Adipocyte (in vitro differentiated cells): Measurements from ENCODE around the gene AAMP.
A peak's percentile ranks its signal among the peaks of the same experiment; 100 is the strongest.

ENCODE experiments used
- DNase-seq: peaks from one replicate; pipeline ENCODE4 v3.0.0-alpha.2; 2015; ENCODE audit warnings: low read depth
- H3K27me3 ChIP-seq: replicated peaks from 2 replicates; pipeline ENCODE4 v1.7.0; 2013; ENCODE audit warnings: mild to moderate bottlenecking, low read length, moderate library complexity; ENCODE audit not compliant: control insufficient read depth, insufficient read depth
- H3K36me3 ChIP-seq: 2 replicates; pipeline ENCODE4 v1.7.0; 2013; ENCODE audit warnings: low read length, mild to moderate bottlenecking, moderate library complexity; ENCODE audit not compliant: control insufficient read depth, insufficient read depth, severe bottlenecking
- H3K4me1 ChIP-seq: 2 replicates; pipeline ENCODE4 v1.7.0; 2013; ENCODE audit warnings: mild to moderate bottlenecking, low read length, moderate library complexity; ENCODE audit not compliant: control insufficient read depth, insufficient read depth
- H3K4me3 ChIP-seq: 2 replicates; pipeline ENCODE4 v1.7.0; 2013; ENCODE audit warnings: mild to moderate bottlenecking, low read length, moderate library complexity
- H3K9ac ChIP-seq: 2 replicates; pipeline ENCODE4 v1.7.0; 2013; ENCODE audit warnings: mild to moderate bottlenecking, low read length, moderate library complexity
- H3K9me3 ChIP-seq: 2 replicates; pipeline ENCODE4 v1.7.0; 2013; ENCODE audit warnings: mild to moderate bottlenecking, low read length, moderate library complexity; ENCODE audit not compliant: control insufficient read depth

The AAMP gene

GRCh38 chr2:218272531-218273212 is 2.7 kb upstream of the AAMP start:
- Histone ChIP-seq H3K9me3 (no peaks in the 10 kb centered on the region), H3K36me3 (peaks cover 44% of the 10 kb centered on the region), H3K27me3 (no peaks in the 10 kb centered on the region), H3K9ac (peak overlapping the region; percentile 95), H3K4me3 (peak overlapping the region; percentile 95), H3K4me1 (peaks cover 48% of the 10 kb centered on the region)
- DNase-seq, result peak; percentile 96

DNA sequence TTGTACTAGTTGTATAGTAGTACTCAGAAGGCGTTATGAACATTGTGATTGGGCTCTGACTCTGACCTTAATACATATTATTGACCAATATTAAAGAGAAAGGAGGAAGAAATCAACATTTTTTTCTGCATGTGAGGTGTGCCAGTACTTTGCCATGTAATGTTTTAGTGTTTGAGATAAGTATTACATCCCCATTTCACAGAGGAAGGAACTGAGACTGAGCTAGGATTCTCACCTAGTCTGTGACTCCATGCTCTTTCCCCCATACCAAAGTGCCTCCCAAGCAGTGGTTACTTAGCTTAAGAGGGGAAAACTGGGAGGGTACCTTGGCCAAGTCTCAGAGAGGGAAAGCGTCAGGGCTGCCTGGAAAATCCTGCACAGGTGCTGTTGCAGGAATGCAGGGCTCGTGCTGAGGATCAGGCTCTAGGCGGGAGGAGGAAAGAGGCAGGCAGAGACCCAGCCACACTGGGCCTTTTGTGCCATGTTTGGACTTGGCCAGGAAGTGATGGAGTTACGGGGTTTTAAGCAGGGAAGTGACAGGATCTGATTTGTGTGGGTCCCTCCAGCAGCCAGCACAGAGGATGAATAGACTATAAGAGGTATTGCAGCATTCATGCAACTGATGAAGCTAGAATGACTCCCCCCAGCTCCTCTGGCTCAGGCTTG is 2.1 kb upstream of the AAMP start:
- H3K4me3 ChIP-seq, result peak overlapping the region; percentile 95

GRCh38 chr2:218271487-218271797 is 1.5 kb upstream of the AAMP start:
- Histone ChIP-seq H3K9ac (peak overlapping the region; percentile 95), H3K9me3 (no peaks in the 10 kb centered on the region), H3K27me3 (no peaks in the 10 kb centered on the region), H3K4me3 (peak overlapping the region; percentile 95), H3K4me1 (peaks cover 48% of the 10 kb centered on the region), H3K36me3 (peaks cover 44% of the 10 kb centered on the region)
- no peak for DNase-seq

More for the DNA sequence above, 2.1 kb upstream of the AAMP start:
- Histone ChIP-seq H3K36me3 (peaks cover 44% of the 10 kb centered on the region), H3K4me1 (peaks cover 48% of the 10 kb centered on the region), H3K9ac (peak overlapping the region; percentile 95), H3K9me3 (no peaks in the 10 kb centered on the region), H3K27me3 (no peaks in the 10 kb centered on the region)
- DNase-seq, result peak; percentile 14

- Histone ChIP-seq H3K9me3 (no peaks in the 10 kb centered on the region), H3K4me1 (peaks cover 48% of the 10 kb centered on the region), H3K4me3 (peak overlapping the region; percentile 95), H3K27me3 (no peaks in the 10 kb centered on the region), H3K9ac (peak overlapping the region; percentile 95), H3K36me3 (peaks cover 44% of the 10 kb centered on the region)
- peak; percentile 47 for DNase-seq
These were observed 967 bp upstream of the AAMP start for GRCh38 chr2:218270721-218271486.

DNA sequence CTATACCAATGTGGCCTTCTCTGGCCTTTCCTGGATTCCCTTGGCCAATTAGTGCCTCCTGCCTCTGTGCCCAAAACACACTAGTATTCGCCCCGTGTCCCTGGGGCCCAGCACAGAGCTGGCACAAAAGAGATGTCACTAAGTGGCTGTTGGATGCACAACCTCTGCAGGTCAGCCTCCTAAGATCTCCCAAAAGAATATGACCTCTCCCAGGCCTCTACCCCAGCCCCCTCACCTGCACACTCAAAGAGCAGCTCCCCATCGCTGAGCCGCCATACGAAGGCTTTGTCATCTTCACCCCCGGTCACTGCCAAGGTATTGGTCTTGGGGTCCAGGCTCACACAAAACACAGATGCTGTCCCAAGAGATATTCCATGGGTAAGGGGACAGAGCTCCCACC is 2.7 kb downstream of the AAMP start:
- no peaks in the 10 kb centered on the region for H3K27me3 ChIP-seq
- peaks cover 29% of the 10 kb centered on the region for H3K4me1 ChIP-seq
- H3K4me3 ChIP-seq, result no peak overlapping the region
- no peak for DNase-seq
- no peaks in the 10 kb centered on the region for H3K9me3 ChIP-seq
- H3K9ac ChIP-seq, result no peak overlapping the region
- peaks cover 48% of the 10 kb centered on the region for H3K36me3 ChIP-seq

- Histone ChIP-seq H3K9ac (no peak overlapping the region), H3K4me1 (peaks cover 28% of the 10 kb centered on the region), H3K27me3 (no peaks in the 10 kb centered on the region), H3K9me3 (no peaks in the 10 kb centered on the region), H3K36me3 (peaks cover 48% of the 10 kb centered on the region), H3K4me3 (no peak overlapping the region)
- DNase-seq, result no peak
These were observed 3.5 kb downstream of the AAMP start for GRCh38 chr2:218266316-218266979.

- peaks cover 31% of the 10 kb centered on the region for H3K4me1 ChIP-seq
- no peaks in the 10 kb centered on the region for H3K9me3 ChIP-seq
- H3K27me3 ChIP-seq, result no peaks in the 10 kb centered on the region
- no peak overlapping the region for H3K4me3 ChIP-seq
- peak overlapping the region; percentile 34 for H3K9ac ChIP-seq
- DNase-seq, result no peak
- H3K36me3 ChIP-seq, result peaks cover 48% of the 10 kb centered on the region
These were observed 4.3 kb downstream of the AAMP start for GRCh38 chr2:218265626-218266025.

DNA sequence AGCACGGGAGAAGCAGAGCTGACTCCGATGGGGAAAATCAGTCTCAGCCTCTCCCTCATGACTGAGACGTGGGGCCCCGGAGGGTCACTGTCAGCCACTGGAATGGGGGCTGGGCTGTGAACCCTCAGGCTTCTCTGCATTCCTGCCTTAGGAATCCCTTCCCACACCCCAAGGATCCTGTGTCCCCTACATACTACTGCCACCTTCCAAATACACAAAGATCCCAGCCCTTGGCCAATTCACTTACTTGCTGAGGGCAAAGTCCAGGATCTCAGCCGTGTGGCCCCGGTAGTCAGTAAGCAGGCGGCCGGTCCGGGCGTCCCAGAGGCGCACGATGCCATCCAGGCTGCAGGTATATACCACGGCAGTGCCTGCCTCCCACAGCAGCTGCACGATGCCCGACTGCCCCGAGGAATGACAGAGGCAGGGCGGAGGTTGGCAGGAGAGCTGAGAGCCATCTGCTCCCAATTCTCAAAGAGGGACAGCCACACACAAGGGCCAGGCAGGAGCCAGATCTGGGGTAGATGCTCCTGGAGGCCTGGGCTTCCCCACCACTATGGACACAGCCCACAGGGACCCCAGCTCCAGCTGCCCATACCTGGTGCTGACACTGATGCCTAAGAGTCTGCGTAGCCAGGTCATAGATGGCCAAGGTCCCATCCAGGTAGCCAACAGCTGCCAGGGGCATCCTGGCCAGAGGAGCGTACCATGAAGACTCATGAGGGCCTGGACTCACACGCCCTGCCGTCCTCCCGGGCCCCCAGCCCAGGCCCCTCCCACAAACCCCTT is 5.0 kb downstream of the AAMP start:
- H3K9ac ChIP-seq, result peak overlapping the region; percentile 34
- H3K36me3 ChIP-seq, result peaks cover 48% of the 10 kb centered on the region
- H3K4me1 ChIP-seq, result peaks cover 38% of the 10 kb centered on the region
- H3K9me3 ChIP-seq, result no peaks in the 10 kb centered on the region
- no peak for DNase-seq
- H3K27me3 ChIP-seq, result no peaks in the 10 kb centered on the region
- H3K4me3 ChIP-seq, result no peak overlapping the region

GRCh38 chr2:218263817-218264641 is 5.9 kb downstream of the AAMP start:
- Histone ChIP-seq H3K4me3 (no peak overlapping the region), H3K4me1 (peaks cover 44% of the 10 kb centered on the region), H3K27me3 (no peaks in the 10 kb centered on the region), H3K36me3 (peaks cover 48% of the 10 kb centered on the region), H3K9me3 (no peaks in the 10 kb centered on the region), H3K9ac (no peak overlapping the region)
- DNase-seq, result no peak
